Peyer's patch (tissue), 4 donors: ENCODE measurements around the gene RHBDF2. TPM values are rescaled to one million over a fixed set of nuclear protein-coding genes. Genes with fewer than 3 reads are reported as not detected.

Source experiments
- DNase-seq, 3 donors: peaks; one replicate each; pipeline ENCODE4 v3.0.0-alpha.2; 2017 to 2019
- H3K27ac ChIP-seq, 4 donors: fragments of 200-600 bp; sonication (generic); one replicate each; pipeline ENCODE4 v1.5.1; 2016 to 2019
- H3K27me3 ChIP-seq, 2 donors: fragments of 200-600 bp; sonication (generic); one replicate each; pipeline ENCODE4 v1.5.1; 2019
- H3K36me3 ChIP-seq, 3 donors: fragments of 200-600 bp; sonication (generic); one replicate each; pipeline ENCODE4 v1.5.1; 2016 to 2019
- H3K4me1 ChIP-seq, 4 donors: fragments of 200-600 bp; sonication (generic); one replicate each; pipeline ENCODE4 v1.5.1; 2016 to 2019
- H3K4me3 ChIP-seq, 4 donors: fragments of 200-600 bp; sonication (generic); 1 replicate in 3 of 4; 2 replicates in 1 of 4; pipeline ENCODE4 v1.5.1; 2016 to 2019; ENCODE audit warnings: mild to moderate bottlenecking in 1 of 4
- H3K9me3 ChIP-seq, 4 donors: fragments of 200-600 bp; sonication (generic); one replicate each; pipeline ENCODE4 v1.5.1; 2016 to 2019; ENCODE audit warnings: mild to moderate bottlenecking in 1 of 4
- POLR2A ChIP-seq, 2 donors: fragments of 450-650 bp; IDR thresholded peaks; one replicate each; pipeline ENCODE4 v1.5.1; 2017; ENCODE audit warnings: antibody characterized with exemption in 2 of 2, mild to moderate bottlenecking in 2 of 2, moderate library complexity in 2 of 2
- total RNA-seq, 4 donors: library from RNA; depleted of rRNA; stranded (reverse); fragments of >200 nt; gene quantifications; one replicate each; pipeline ENCODE4 v1.1.0, GENCODE V29; 2016
- TF ChIP-seq, protein P1 (sequence below), 6 experiments: fragments of 450-650 bp in 4 of 6; fragments of 200-600 bp in 2 of 6; sonication (generic) in 1 of 6; IDR thresholded peaks; one replicate each; pipeline ENCODE4 v1.5.1; 2017 to 2019; ENCODE audit warnings: antibody characterized with exemption in 6 of 6, mild to moderate bottlenecking in 3 of 6, moderate library complexity in 1 of 6

RHBDF2 gene
- total RNA-seq, 4 donors from 2014 or later = 8.8 to 225 (median 33.0) TPM

DNA sequence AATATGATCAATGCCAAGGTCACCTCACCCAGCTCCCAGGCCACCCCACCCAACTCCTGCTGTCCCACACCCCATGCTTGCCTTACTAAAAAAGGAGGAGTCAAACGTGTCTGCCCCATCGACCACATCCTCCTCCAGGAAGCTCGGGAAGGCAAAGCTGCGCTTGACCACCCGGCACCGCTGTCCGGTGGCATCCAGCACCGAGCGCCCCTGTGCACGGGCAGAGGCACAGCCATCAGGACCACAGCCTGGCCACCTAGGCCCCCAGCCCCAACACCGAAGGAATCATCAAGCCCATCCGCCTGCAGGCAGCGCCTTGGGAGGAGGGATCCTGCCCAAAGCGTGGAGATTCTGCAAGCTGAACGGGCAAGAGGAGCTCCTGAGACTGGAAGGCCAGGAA lies 23.6 kb downstream of the RHBDF2 start:
- Histone ChIP-seq H3K4me1 (peaks cover 0 to 10% (median 0%) of the 10 kb centered on the region in 4 donors), H3K27me3 (no peaks in the 10 kb centered on the region), H3K36me3 (peaks cover 0 to 16% (median 0%) of the 10 kb centered on the region in 3 donors), H3K4me3 (no peak overlapping the region), H3K27ac (no peak overlapping the region), H3K9me3 (no peaks in the 10 kb centered on the region)
- DNase-seq = no peak
- TF ChIP-seq, protein P1, sequence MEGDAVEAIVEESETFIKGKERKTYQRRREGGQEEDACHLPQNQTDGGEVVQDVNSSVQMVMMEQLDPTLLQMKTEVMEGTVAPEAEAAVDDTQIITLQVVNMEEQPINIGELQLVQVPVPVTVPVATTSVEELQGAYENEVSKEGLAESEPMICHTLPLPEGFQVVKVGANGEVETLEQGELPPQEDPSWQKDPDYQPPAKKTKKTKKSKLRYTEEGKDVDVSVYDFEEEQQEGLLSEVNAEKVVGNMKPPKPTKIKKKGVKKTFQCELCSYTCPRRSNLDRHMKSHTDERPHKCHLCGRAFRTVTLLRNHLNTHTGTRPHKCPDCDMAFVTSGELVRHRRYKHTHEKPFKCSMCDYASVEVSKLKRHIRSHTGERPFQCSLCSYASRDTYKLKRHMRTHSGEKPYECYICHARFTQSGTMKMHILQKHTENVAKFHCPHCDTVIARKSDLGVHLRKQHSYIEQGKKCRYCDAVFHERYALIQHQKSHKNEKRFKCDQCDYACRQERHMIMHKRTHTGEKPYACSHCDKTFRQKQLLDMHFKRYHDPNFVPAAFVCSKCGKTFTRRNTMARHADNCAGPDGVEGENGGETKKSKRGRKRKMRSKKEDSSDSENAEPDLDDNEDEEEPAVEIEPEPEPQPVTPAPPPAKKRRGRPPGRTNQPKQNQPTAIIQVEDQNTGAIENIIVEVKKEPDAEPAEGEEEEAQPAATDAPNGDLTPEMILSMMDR (IDR thresholded peaks at IDR 0.05) = no peak
- no peak for TF ChIP-seq POLR2A (IDR thresholded peaks at IDR 0.05)

DNA sequence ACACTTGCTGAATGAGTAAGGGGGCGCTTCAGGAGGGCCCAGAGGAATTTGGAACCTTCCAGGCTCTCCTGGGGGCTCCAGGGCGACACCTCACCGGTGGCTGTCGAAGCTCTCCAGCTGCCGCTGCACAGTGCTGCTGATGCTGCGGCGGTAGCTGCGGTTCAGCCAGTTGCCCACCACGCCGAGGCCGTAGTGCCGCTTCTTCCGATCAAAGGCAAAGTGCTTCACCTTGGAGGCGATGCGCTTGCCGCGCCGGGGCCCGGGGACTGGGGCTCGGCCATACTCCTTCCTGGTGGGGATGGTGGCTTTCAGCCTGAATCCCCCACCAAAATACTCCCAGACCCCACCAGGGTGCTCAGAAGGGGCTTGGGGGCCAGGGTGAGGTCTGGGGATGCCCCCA lies 24.5 kb downstream of the RHBDF2 start:
- H3K36me3 ChIP-seq = peaks cover 0 to 20% (median 0%) of the 10 kb centered on the region in 3 donors
- H3K9me3 ChIP-seq = no peaks in the 10 kb centered on the region
- peaks cover 0 to 5% (median 0%) of the 10 kb centered on the region in 4 donors for H3K4me1 ChIP-seq
- TF ChIP-seq, protein P1 (IDR thresholded peaks at IDR 0.05) = no peak
- TF ChIP-seq POLR2A (IDR thresholded peaks at IDR 0.05) = no peak
- H3K4me3 ChIP-seq = no peak overlapping the region
- no peaks in the 10 kb centered on the region for H3K27me3 ChIP-seq
- no peak for DNase-seq
- no peak overlapping the region for H3K27ac ChIP-seq

DNA sequence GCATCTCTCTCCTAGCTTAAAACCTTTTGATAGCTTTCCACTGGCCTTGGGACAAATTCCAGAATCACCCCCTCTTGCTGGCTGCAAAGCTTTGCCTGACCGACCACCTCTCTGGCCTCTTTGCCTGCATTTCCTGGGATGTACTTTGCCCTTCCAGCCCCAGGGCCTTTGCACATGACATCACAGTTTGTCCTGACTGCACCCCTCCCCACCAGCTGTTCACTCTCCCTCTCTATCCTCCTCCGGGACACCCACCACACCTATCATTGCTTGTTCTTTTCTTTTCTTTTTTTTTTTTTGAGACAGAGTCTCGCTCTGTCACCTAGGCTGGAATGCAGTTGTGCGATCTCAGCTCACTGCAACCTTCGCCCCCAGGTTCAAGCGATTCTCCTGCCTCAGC lies 25.9 kb downstream of the RHBDF2 start:
- peaks cover 0 to 5% (median 0%) of the 10 kb centered on the region in 4 donors for H3K4me1 ChIP-seq
- no peak overlapping the region for H3K4me3 ChIP-seq
- H3K27me3 ChIP-seq = no peaks in the 10 kb centered on the region
- no peaks in the 10 kb centered on the region for H3K9me3 ChIP-seq
- peaks cover 0 to 24% (median 0%) of the 10 kb centered on the region in 3 donors for H3K36me3 ChIP-seq
- no peak for DNase-seq
- no peak overlapping the region for H3K27ac ChIP-seq
- TF ChIP-seq, protein P1 (IDR thresholded peaks at IDR 0.05) = no peak
- TF ChIP-seq POLR2A (IDR thresholded peaks at IDR 0.05) = no peak

DNA sequence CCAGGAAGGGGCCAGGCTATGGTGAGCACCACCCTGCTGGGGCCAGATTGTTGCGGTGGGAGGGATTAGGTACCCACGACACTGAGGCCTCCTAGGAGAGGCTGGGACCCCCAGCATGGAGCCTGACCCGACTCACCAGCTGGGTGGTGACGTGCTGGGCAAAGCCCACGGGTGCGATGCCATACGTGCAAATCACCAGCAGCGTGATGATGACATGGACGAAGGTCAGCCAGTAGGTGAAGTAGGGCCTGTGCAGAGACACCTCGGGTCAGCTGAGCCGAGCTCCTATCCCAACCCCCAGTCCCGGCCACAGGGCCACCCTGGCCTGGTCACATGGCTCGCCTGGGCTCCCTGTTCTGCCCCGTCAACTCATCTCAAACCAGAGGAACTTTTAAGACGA lies 26.3 kb downstream of the RHBDF2 start:
- H3K36me3 ChIP-seq = peaks cover 0 to 24% (median 0%) of the 10 kb centered on the region in 3 donors
- H3K9me3 ChIP-seq = no peaks in the 10 kb centered on the region
- no peak overlapping the region for H3K27ac ChIP-seq
- H3K4me1 ChIP-seq = peaks cover 0 to 5% (median 0%) of the 10 kb centered on the region in 4 donors
- no peak for DNase-seq
- H3K4me3 ChIP-seq = no peak overlapping the region
- no peaks in the 10 kb centered on the region for H3K27me3 ChIP-seq
- TF ChIP-seq, protein P1 (IDR thresholded peaks at IDR 0.05) = no peak
- no peak for TF ChIP-seq POLR2A (IDR thresholded peaks at IDR 0.05)

DNA sequence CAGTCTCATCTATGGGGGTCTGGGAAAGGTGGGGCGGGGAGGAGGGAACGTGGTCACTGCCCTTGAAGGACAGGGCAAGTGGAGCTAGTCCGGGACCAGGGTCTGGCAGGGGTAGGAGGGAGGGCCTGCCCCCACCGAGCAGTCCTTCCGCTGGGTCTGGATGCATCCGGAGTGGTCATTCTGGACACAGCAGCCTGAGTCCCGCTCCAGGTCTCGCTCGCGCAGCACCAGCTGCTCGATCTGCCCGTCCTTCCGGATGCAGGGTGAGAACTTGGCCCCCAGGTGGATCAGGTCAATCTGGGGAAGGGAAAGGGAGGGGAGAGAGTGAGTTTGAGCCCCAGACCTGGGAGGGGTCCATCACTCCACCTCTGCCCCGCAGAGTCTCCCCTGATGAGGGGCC lies 27.0 kb downstream of the RHBDF2 start:
- Histone ChIP-seq H3K4me1 (peaks cover 0 to under 1% (median 0%) of the 10 kb centered on the region in 4 donors), H3K27ac (no peak overlapping the region), H3K9me3 (no peaks in the 10 kb centered on the region), H3K27me3 (no peaks in the 10 kb centered on the region), H3K36me3 (peaks cover 0 to 23% (median 0%) of the 10 kb centered on the region in 3 donors), H3K4me3 (no peak overlapping the region)
- TF ChIP-seq, protein P1 (IDR thresholded peaks at IDR 0.05) = no peak
- TF ChIP-seq POLR2A (IDR thresholded peaks at IDR 0.05) = no peak
- DNase-seq = no peak

DNA sequence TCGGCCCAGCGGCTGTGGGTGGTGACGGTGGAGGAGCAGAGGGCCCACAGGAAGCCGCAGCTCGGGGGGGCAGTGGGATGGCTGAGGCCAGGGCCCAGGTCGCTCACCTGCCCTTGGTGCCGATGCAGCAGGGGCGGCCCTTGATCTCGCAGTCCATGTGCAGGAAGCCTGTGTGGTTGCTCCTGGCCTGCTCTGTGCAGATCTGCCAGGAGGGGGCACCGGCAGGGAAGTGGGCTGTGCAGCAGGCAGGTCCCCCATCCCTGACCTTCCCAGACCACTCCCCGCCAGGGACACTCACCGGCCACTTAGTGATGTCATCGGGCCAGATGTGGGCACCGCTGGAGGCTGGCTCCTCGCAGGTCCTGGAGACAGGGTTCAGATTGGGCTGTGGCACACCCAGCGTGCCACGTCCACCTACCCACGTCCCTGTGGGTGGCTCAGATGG lies 27.7 kb downstream of the RHBDF2 start:
- Histone ChIP-seq H3K4me3 (no peak overlapping the region), H3K36me3 (peaks cover 0 to 16% (median 0%) of the 10 kb centered on the region in 3 donors), H3K4me1 (no peaks in the 10 kb centered on the region), H3K27me3 (no peaks in the 10 kb centered on the region), H3K27ac (no peak overlapping the region), H3K9me3 (no peaks in the 10 kb centered on the region)
- DNase-seq = no peak
- no peak for TF ChIP-seq POLR2A (IDR thresholded peaks at IDR 0.05)
- TF ChIP-seq, protein P1 (IDR thresholded peaks at IDR 0.05) = peak in 1 of 6 experiments; percentile 17
